ENCODE results near the gene RARB.

RARB gene

GRCh38 chr3:25448750-25449692, 21.0 kb downstream of the RARB start:
- DNase-seq: peak; percentile 93

GRCh38 chr3:25449857-25450256, 21.8 kb downstream of the RARB start:
- DNase-seq: no peak

- peak; percentile 24 for DNase-seq
Observed at GRCh38 chr3:25452192-25452591, 24.1 kb downstream of the RARB start.

GRCh38 chr3:25452740-25453139, 24.7 kb downstream of the RARB start:
- DNase-seq: no peak

- DNase-seq: no peak
Observed at GRCh38 chr3:25453619-25454004, 25.5 kb downstream of the RARB start.

- DNase-seq: peak; percentile 72
Observed at GRCh38 chr3:25454005-25454927, 26.2 kb downstream of the RARB start.

GRCh38 chr3:25455441-25456132, 27.5 kb downstream of the RARB start:
- DNase-seq: peak; percentile 79

- no peak for DNase-seq
Observed at GRCh38 chr3:25456723-25457670, 28.9 kb downstream of the RARB start.

- no peak for DNase-seq
Observed at GRCh38 chr3:25457671-25458419, 29.8 kb downstream of the RARB start.

- no peak for DNase-seq
Observed at GRCh38 chr3:25458420-25458814, 30.4 kb downstream of the RARB start.

GRCh38 chr3:25460751-25461150, 32.7 kb downstream of the RARB start:
- no peak for DNase-seq

GRCh38 chr3:25461946-25462345, 33.9 kb downstream of the RARB start:
- DNase-seq: no peak

- DNase-seq: no peak
Observed at GRCh38 chr3:25462495-25462894, 34.4 kb downstream of the RARB start.

GRCh38 chr3:25463836-25464418, 35.9 kb downstream of the RARB start:
- DNase-seq: no peak

- peak; percentile 79 for DNase-seq
Observed at GRCh38 chr3:25465266-25465860, 37.3 kb downstream of the RARB start.

GRCh38 chr3:25468866-25469319, 40.8 kb downstream of the RARB start:
- DNase-seq: peak; percentile 84

- DNase-seq: peak; percentile 45
Observed at GRCh38 chr3:25469558-25469957, 41.5 kb downstream of the RARB start.

GRCh38 chr3:25471081-25471768, 43.2 kb downstream of the RARB start:
- no peak for DNase-seq

- no peak for DNase-seq
Observed at GRCh38 chr3:25472153-25472552, 44.1 kb downstream of the RARB start.
